Endothelial cell of umbilical vein (primary cell): ENCODE results near the gene TBC1D4. TPM values are rescaled to one million over a fixed set of nuclear protein-coding genes. Genes with fewer than 3 reads are reported as not detected.

ENCODE experiments used
- BruUV-seq: library from RNA; stranded (reverse); fragments of 400-500 nt; replicated peaks from 2 replicates; lab custom pipeline; 2021; lab: Mats Ljungman, UMichigan
- CTCF ChIA-PET: fragments of 300-600, 350-600 bp; sonication (Branson Sonifier 250); formaldehyde crosslinking; loops from one replicate; lab custom pipeline; 2021; ENCODE audit warnings: antibody characterized with exemption, inconsistent platforms; lab: Charles Lee
- POLR2A ChIA-PET: fragments of 300-600, 350-600 bp; sonication (Branson Sonifier 250); formaldehyde crosslinking; loops from one replicate; lab custom pipeline; 2021; ENCODE audit warnings: antibody characterized with exemption, inconsistent platforms; lab: Charles Lee
- DNase-seq: peaks from one replicate; pipeline ENCODE4 v3.0.0-alpha.2; 2011; ENCODE audit warnings: low read depth, low spot score
- FAIRE-seq: peaks from 2 replicates; lab custom pipeline; 2011; peaks lifted over from hg19 to GRCh38; lab: Jason Lieb, UNC
- H2AFZ ChIP-seq: 2 replicates; pipeline ENCODE4 v1.6.0; 2012; ENCODE audit warnings: low read depth, low read length, control low read depth, inconsistent platforms
- H3K27ac ChIP-seq: 2 replicates; pipeline ENCODE4 v1.5.1; 2011; ENCODE audit warnings: low read depth, mild to moderate bottlenecking, control low read depth, low read length, moderate library complexity; ENCODE audit not compliant: insufficient read depth
- H3K27me3 ChIP-seq, 2 experiments: 2 replicates each; pipeline versions ENCODE4 v1.6.0 to v1.6.1; 2011; ENCODE audit warnings: low read length in 2 of 2, mixed read lengths in 1 of 2; ENCODE audit not compliant: control insufficient read depth in 2 of 2, insufficient read depth in 2 of 2
- H3K36me3 ChIP-seq, 2 experiments: 2 replicates in 1 of 2; 3 replicates in 1 of 2; pipeline ENCODE4 v1.5.1; 2011; ENCODE audit warnings: low read length in 2 of 2, mild to moderate bottlenecking in 1 of 2, moderate library complexity in 1 of 2; ENCODE audit not compliant: control insufficient read depth in 2 of 2, insufficient read depth in 2 of 2; ENCODE audit errors: extremely low read depth in 1 of 2
- H3K4me1 ChIP-seq: 3 replicates; pipeline ENCODE4 v1.5.1; 2011; ENCODE audit warnings: mild to moderate bottlenecking, low read length; ENCODE audit not compliant: control insufficient read depth, insufficient read depth; ENCODE audit errors: extremely low read depth
- H3K4me2 ChIP-seq: 2 replicates; pipeline ENCODE4 v1.6.1; 2011; ENCODE audit warnings: low read length, control low read depth, mixed read lengths; ENCODE audit not compliant: insufficient read depth
- H3K4me3 ChIP-seq, 3 experiments: fragments of 200-600 bp in 1 of 3; sonication (generic), shearing (Covaris generic) in 1 of 3; replicated peaks in 1 of 3; 2 replicates each; pipeline ENCODE4 v1.5.1; 2011 to 2016; ENCODE audit warnings: control low read depth in 3 of 3, low read length in 3 of 3, mild to moderate bottlenecking in 2 of 3, inconsistent platforms in 1 of 3, low read depth in 1 of 3, moderate library complexity in 1 of 3; ENCODE audit not compliant: insufficient read depth in 1 of 3
- H3K79me2 ChIP-seq: 2 replicates; pipeline ENCODE4 v1.6.0; 2012; ENCODE audit warnings: low read length, inconsistent platforms; ENCODE audit not compliant: control insufficient read depth, insufficient read depth
- H3K9ac ChIP-seq: replicated peaks from 2 replicates; pipeline ENCODE3; 2011; ENCODE audit warnings: low read length, control low read depth; ENCODE audit not compliant: insufficient read depth; ENCODE audit errors: extremely low read depth
- H3K9me1 ChIP-seq: replicated peaks from 3 replicates; pipeline ENCODE4 v1.6.0; 2011; ENCODE audit warnings: mild to moderate bottlenecking, low read length; ENCODE audit not compliant: control insufficient read depth, insufficient read depth; ENCODE audit errors: extremely low read depth
- H3K9me3 ChIP-seq: replicated peaks from 2 replicates; pipeline ENCODE4 v1.5.1; 2012; ENCODE audit warnings: low read length, inconsistent platforms; ENCODE audit not compliant: control insufficient read depth, insufficient read depth
- H4K20me1 ChIP-seq: replicated peaks from 2 replicates; pipeline ENCODE3; 2011; ENCODE audit warnings: mild to moderate bottlenecking, low read length; ENCODE audit not compliant: control insufficient read depth, insufficient read depth; ENCODE audit errors: extremely low read depth
- CTCF ChIP-seq, 2 donors: IDR thresholded peaks; 1 replicate in 1 of 2; 2 replicates in 1 of 2; pipeline ENCODE4 v1.5.1; 2011; ENCODE audit warnings: low read length in 2 of 2, mild to moderate bottlenecking in 2 of 2, moderate library complexity in 2 of 2, control low read depth in 1 of 2, inconsistent platforms in 1 of 2, low read depth in 1 of 2; ENCODE audit not compliant: insufficient read depth in 1 of 2; ENCODE audit errors: extremely low read depth in 1 of 2
- EZH2 ChIP-seq: IDR thresholded peaks from 2 replicates; pipeline ENCODE4 v1.6.1; 2012; ENCODE audit warnings: borderline replicate concordance, low read depth, mild to moderate bottlenecking, moderate library complexity, low read length, inconsistent platforms; ENCODE audit not compliant: severe bottlenecking
- FOS ChIP-seq: IDR thresholded peaks from 2 replicates; pipeline ENCODE4 v1.6.1; 2011; ENCODE audit warnings: mild to moderate bottlenecking, low read length, moderate library complexity, borderline replicate concordance; ENCODE audit not compliant: insufficient read depth
- GATA2 ChIP-seq: IDR thresholded peaks from 2 replicates; pipeline ENCODE4 v1.7.0; 2011; ENCODE audit warnings: low read depth, mild to moderate bottlenecking, moderate library complexity, mixed read lengths, low read length; ENCODE audit not compliant: insufficient read length, insufficient read depth
- JUN ChIP-seq: IDR thresholded peaks from 2 replicates; pipeline ENCODE4 v1.6.1; 2011; ENCODE audit warnings: borderline replicate concordance, low read depth; ENCODE audit not compliant: insufficient read length, insufficient read depth
- MAX ChIP-seq: IDR thresholded peaks from 2 replicates; pipeline ENCODE4 v1.6.1; 2011; ENCODE audit not compliant: insufficient read depth, insufficient read length
- MYC ChIP-seq: IDR thresholded peaks from one replicate; pipeline ENCODE4 v1.6.1; 2011; ENCODE audit warnings: mild to moderate bottlenecking, low read depth, low read length
- POLR2A ChIP-seq: IDR thresholded peaks from 2 replicates; pipeline ENCODE4 v1.6.1; 2012; ENCODE audit warnings: low read depth, mild to moderate bottlenecking, control low read depth, low read length
- POLR2AphosphoS5 ChIP-seq: IDR thresholded peaks from 2 replicates; pipeline ENCODE4 v1.6.1; 2012; ENCODE audit warnings: low read depth, mild to moderate bottlenecking, control low read depth, low read length, moderate library complexity; ENCODE audit not compliant: insufficient read depth
- dilution Hi-C: fragments of 300-500 bp; cut with MboI; formaldehyde crosslinking; loops from one replicate; pipeline ENCODE4 v1.15.0; 2019; ENCODE audit warnings: low sequenced_read_pairs; ENCODE audit not compliant: extremely low pct_ligation_motif_present
- intact Hi-C: fragments of 100-400 bp; cut with micrococcal nuclease; formaldehyde crosslinking; loops from one replicate; pipeline ENCODE4 v1.10.0; 2022
- polyA plus RNA-seq, 4 experiments: library from polyadenylated mRNA; depleted of rRNA in 3 of 4; stranded (reverse) in 3 of 4; unstranded in 1 of 4; fragments of >200 nt; gene quantifications; 2 replicates each; pipeline versions ENCODE4 v1.2.1 to v1.2.3, GENCODE V29; 2011 to 2012; ENCODE audit warnings: missing spikeins in 1 of 4
- total RNA-seq: library from RNA; stranded (reverse); gene quantifications from 2 replicates; pipeline ENCODE4 v1.2.3, GENCODE V29; 2021

TBC1D4 gene
- total and polyA plus RNA-seq, 2 donors (not counting 3 experiments of a cell fraction or from before 2014, with no cell fraction given), result 58.3 to 81.0 TPM

- no peak for DNase-seq
- TF ChIP-seq POLR2AphosphoS5, result no peak
- TF ChIP-seq FOS, result no peak
- no peak for TF ChIP-seq MAX
- no peak for TF ChIP-seq JUN
- TF ChIP-seq GATA2, result no peak
- no peaks in the 10 kb centered on the region for H4K20me1 ChIP-seq
- H3K9ac ChIP-seq, result no peak overlapping the region
- no TSS peak for BruUV-seq
- H3K4me3 ChIP-seq, result no peak overlapping the region
- dilution Hi-C loops (no loop called here), intact Hi-C loops (no loop called here)
- peaks cover 4 to 10% of the 10 kb centered on the region in 2 experiments for H3K27me3 ChIP-seq
- ChIA-PET POLR2A (no interaction called here), CTCF (no interaction called here)
- no peaks in the 10 kb centered on the region for H3K9me1 ChIP-seq
- no peak for FAIRE-seq
- no peak overlapping the region for H3K4me2 ChIP-seq
- H3K9me3 ChIP-seq, result no peaks in the 10 kb centered on the region
- H2AFZ ChIP-seq, result no peak overlapping the region
- H3K36me3 ChIP-seq, result no peaks in the 10 kb centered on the region
- H3K27ac ChIP-seq, result no peak overlapping the region
- H3K79me2 ChIP-seq, result no peaks in the 10 kb centered on the region
- no peaks in the 10 kb centered on the region for H3K4me1 ChIP-seq
Observed at GRCh38 chr13:75494491-75494890, 12.5 kb upstream of the TBC1D4 start.

- Histone ChIP-seq H3K36me3 (no peaks in the 10 kb centered on the region), H3K4me2 (no peak overlapping the region), H3K4me1 (no peaks in the 10 kb centered on the region), H3K9me3 (no peaks in the 10 kb centered on the region), H2AFZ (no peak overlapping the region), H3K79me2 (no peaks in the 10 kb centered on the region), H3K27me3 (peaks cover 4 to 10% of the 10 kb centered on the region in 2 experiments), H3K9ac (no peak overlapping the region), H4K20me1 (no peaks in the 10 kb centered on the region), H3K4me3 (no peak overlapping the region), H3K9me1 (no peaks in the 10 kb centered on the region), H3K27ac (no peak overlapping the region)
- TF ChIP-seq CTCF (IDR thresholded peaks at IDR 0.05; ENCODE audit: extremely low read depth in 1 of 2, insufficient read depth in 1 of 2, low read depth in 1 of 2, low read length in 2 of 2) (no peak), FOS (no peak), JUN (no peak), POLR2AphosphoS5 (no peak), POLR2A (no peak), MYC (no peak), MAX (no peak), GATA2 (no peak), EZH2 (no peak)
- DNase-seq (no peak), FAIRE-seq (no peak)
- ChIA-PET POLR2A (no interaction called here), CTCF (no interaction called here)
- dilution Hi-C loops (no loop called here), intact Hi-C loops (no loop called here)
- no TSS peak for BruUV-seq
Observed at GRCh38 chr13:75493156-75493555, 11.2 kb upstream of the TBC1D4 start.
